Endometrial microvascular endothelial cells (primary cell): ENCODE measurements around the gene HUNK. TPM values are rescaled to one million over a fixed set of nuclear protein-coding genes. Genes with fewer than 3 reads are reported as not detected.

ENCODE experiments used
- in situ Hi-C: cut with HindIII; loops from 2 replicates; pipeline ENCODE4 v1.10.0; 2017; ENCODE audit warnings: low sequenced_read_pairs, low pct_unique_long_range_greater_than_20kb; ENCODE audit errors: inconsistent ontology term
- total RNA-seq: library from RNA; depleted of rRNA; stranded (reverse); fragments of >200 nt; gene quantifications from one replicate; pipeline ENCODE4 v1.2.3, GENCODE V29; 2015; ENCODE audit errors: inconsistent ontology term

HUNK gene
- total RNA-seq, 1 donor from 2014 or later, result not detected

DNA sequence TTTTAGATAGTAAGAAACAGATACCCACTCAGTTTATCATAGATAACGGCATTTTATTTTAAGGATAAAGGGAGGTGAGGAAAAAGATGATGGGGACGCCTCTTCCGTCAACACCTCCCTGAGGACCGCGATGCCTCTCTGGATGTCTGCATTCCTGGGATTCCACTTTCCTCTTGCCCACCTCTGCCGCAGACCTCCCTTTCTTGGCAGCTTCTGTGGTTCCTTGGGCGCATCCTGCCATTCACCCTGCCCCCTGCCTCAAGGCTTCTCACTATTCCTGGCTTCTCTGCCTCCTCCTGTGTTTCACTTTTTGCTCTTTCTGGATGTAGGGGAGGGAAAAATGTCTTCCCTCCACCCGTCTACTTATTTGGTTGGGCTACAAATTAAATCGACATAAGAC, 19.9 kb downstream of the HUNK start:
- in situ Hi-C loops, result no loop called here

DNA sequence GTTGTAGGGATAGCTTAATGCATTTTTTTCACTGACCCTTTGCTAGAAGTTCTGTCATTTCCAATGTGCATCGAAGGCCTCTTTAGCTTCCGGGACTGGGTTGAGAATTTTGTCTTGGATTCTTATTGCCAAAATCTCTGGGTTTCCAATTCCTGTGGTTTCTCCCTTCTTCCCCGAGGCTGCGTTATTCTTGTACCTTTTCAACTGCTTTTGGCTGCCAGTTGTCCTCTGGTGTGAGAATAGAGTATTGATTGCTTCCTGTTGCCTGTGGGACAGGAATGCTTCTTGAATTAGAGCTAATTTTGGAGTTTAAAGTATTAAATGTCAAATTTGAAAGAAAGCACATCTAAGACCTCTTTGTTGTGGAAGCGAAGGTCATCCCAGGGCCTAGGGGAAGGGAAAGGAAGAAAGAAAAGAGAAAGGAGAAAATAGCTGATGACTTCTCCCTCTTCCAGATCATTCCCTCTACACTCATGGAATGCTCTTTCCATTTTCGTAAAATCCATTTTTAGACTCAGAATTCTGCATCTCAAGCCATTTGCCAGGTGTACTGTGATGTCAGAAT, 21.1 kb downstream of the HUNK start:
- in situ Hi-C loops, result no loop called here

DNA sequence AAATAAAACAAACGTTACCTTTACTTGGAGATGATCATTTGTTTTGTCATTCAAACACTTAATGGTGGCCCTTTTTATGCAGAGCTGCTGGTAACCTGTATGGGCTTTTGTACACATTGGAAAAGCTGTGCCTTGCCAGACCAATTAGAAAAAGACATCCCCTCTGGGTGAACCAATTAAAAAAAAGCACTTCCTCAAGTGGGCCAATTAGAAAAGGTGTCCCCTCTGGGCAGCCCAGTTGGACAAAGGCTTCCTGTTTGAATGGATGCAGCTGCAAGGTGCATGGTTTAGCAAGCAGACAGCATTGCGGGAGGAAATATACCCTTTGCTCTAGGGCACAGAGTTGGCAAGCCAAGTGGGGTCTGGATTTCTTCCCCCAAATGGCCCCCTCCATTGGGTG, 21.6 kb downstream of the HUNK start:
- in situ Hi-C loops, result no loop called here

- in situ Hi-C loops, result no loop called here
Observed at GRCh38 chr21:31895077-31895835, 22.4 kb downstream of the HUNK start.

- in situ Hi-C loops, result no loop called here
Observed at GRCh38 chr21:31896019-31896418, 23.2 kb downstream of the HUNK start.

- in situ Hi-C loops, result no loop called here
Observed at GRCh38 chr21:31897311-31897710, 24.5 kb downstream of the HUNK start.

DNA sequence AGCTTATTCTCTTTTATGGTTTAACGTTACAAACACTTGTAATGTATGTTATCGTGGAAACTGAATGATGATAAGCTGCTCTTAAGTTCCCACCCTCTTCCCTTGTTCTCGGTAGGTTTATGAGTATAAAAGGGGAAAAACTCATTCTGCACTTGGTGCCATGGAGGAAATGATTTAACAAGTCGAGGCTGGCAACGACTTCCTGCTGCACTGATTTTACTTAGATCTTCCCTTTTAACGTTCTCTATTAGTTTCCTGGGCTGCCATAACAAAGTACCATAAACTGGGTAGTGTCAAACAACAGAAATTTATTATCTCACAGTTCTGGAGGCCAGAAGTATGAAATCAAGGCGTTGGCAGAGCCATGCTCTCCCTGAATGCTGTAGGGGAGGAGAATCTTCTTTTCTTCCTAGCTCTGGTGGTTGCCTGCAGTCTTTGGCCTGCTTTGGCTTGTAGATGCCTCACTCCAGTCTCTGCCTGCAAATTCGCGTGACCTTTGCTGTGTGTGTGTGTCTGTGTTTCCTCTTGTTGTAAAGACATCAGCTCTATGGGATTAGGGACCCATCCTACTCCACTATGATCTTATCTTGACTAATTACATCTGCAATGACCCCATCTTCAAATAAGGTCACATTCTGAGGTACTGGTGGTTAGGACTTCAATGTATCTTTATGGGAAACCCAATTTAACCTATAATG, 26.3 kb downstream of the HUNK start:
- in situ Hi-C loops, result no loop called here

- in situ Hi-C loops, result no loop called here
Observed at GRCh38 chr21:31900121-31900895, 27.5 kb downstream of the HUNK start.

DNA sequence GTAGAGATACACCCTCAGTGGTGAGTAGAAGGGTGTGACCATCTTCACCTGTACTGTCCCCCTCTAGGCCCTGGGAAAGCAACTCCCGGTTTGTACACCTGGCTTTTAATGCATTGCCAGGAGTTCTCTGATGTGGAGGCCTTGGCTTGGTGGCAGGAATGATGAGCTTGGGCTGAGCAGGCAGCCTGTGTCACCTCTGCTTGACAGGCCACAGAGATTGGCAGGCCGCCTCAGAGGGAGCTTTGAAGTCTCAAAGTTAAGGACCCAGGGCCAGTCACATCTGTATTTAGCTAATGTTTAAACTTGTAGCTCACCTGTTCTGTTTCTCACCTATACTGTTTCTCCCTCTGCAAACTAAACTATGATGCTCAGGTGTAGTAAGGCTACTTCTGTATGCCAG, 28.5 kb downstream of the HUNK start:
- in situ Hi-C loops, result no loop called here

GRCh38 chr21:31902438-31902837, 29.6 kb downstream of the HUNK start:
- in situ Hi-C loops, result no loop called here

GRCh38 chr21:31903896-31904295, 31.1 kb downstream of the HUNK start:
- in situ Hi-C loops, result no loop called here

DNA sequence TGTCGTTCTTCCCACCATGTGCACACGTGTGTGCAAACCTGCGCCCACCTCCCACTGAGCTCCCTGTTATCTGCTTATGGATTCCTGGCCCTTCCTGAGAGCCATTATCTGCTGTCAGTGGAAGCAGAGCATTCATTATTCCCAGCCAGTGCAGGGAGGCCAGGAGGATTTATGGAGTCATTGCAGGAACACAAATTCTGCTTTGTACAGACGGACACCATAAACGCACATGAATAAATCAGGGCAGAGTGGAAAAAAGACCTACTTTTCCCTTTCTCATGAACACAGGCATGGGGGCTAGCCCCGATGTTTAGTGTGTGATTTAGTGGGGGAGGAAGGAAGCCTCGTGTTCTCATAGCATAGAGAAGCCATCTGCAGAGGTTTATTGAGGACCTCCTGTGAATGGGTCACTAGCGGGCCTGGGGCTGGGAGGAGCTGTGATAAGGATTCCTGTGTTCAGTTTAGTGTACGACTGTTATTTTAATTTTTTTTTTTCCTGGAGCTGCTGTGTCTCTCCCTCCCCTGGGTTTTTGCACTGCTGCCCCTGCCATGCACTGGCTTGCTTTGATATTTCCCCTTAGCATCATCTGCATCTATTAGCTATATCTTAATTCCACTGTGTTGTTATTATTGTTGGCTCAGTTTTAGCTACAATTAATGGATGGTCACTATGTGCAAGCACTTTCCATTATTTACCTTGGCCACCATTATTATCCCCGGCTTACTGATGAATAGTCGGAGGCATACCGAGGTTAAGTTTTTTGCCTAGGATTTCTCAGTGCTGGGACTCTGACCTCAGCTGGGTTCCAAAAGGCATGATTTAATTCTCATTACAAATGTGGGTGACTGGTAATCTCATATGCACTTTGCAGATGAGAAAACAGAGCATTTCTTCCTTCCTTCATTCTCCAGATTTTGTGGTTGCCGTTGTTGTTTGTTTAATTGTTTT, 33.0 kb downstream of the HUNK start:
- in situ Hi-C loops, result no loop called here

- in situ Hi-C loops, result no loop called here
Observed at GRCh38 chr21:31908106-31909031, 35.5 kb downstream of the HUNK start.

- in situ Hi-C loops, result no loop called here
Observed at GRCh38 chr21:31909153-31910073, 36.6 kb downstream of the HUNK start.

DNA sequence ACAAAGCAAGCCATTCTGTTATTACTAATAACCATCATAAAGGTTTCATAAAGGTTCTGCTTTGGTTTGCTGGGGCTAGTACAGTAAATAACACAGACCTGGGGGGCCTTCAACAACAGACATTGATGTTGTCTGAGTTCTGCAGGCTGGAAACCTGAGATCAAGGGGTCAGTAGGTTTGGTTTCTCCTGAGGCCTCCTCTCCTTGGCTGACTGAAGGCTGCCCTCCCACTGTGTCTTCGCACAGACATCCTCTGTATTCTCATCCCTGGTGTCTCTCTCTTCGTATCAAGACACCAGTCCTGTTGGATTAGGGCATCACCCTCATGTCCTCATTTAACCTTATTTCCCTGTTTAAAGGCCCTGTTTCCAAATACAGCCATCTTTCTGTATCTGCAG, 37.3 kb downstream of the HUNK start:
- in situ Hi-C loops, result no loop called here

- in situ Hi-C loops, result no loop called here
Observed at GRCh38 chr21:31911138-31911907, 38.5 kb downstream of the HUNK start.
